Fibroblast of lung (primary cell): ENCODE data around the gene GMPR. TPM values are rescaled to one million over a fixed set of nuclear protein-coding genes. Genes with fewer than 3 reads are reported as not detected.

ENCODE experiments used
- DNase-seq, 2 donors: peaks; one replicate each; pipeline versions ENCODE4 v3.0.0 to v3.0.0-alpha.2; 2010; ENCODE audit warnings: low read depth in 2 of 2
- H2AFZ ChIP-seq: 2 replicates; pipeline ENCODE4 v1.5.1; 2012; ENCODE audit warnings: low read length, control low read depth, inconsistent platforms
- H3K27ac ChIP-seq: 2 replicates; pipeline ENCODE4 v1.5.1; 2011; ENCODE audit warnings: low read length, control low read depth; ENCODE audit not compliant: insufficient read depth
- H3K27me3 ChIP-seq: 2 replicates; pipeline ENCODE4 v1.5.1; 2011; ENCODE audit warnings: mild to moderate bottlenecking, low read length; ENCODE audit not compliant: control insufficient read depth, insufficient read depth
- H3K36me3 ChIP-seq: 2 replicates; pipeline ENCODE4 v1.5.1; 2011; ENCODE audit warnings: low read length; ENCODE audit not compliant: control insufficient read depth, insufficient read depth
- H3K4me1 ChIP-seq: 2 replicates; pipeline ENCODE4 v1.5.1; 2011; ENCODE audit warnings: low read length; ENCODE audit not compliant: control insufficient read depth, insufficient read depth; ENCODE audit errors: extremely low read depth
- H3K4me2 ChIP-seq: 2 replicates; pipeline ENCODE4 v1.5.1; 2011; ENCODE audit warnings: low read length, control low read depth; ENCODE audit not compliant: insufficient read depth; ENCODE audit errors: extremely low read depth
- H3K4me3 ChIP-seq, 4 experiments: fragments of 200-600 bp in 1 of 4; sonication (generic) in 1 of 4; replicated peaks in 1 of 4; 2 replicates each; pipeline ENCODE4 v1.5.1; 2011 to 2016; ENCODE audit warnings: low read length in 4 of 4, low read depth in 3 of 4, mild to moderate bottlenecking in 3 of 4, control low read depth in 2 of 4, inconsistent platforms in 1 of 4, mixed read lengths in 1 of 4; ENCODE audit not compliant: insufficient read depth in 1 of 4; ENCODE audit errors: control extremely low read depth in 1 of 4
- H3K79me2 ChIP-seq: 2 replicates; pipeline ENCODE4 v1.5.1; 2012; ENCODE audit warnings: mild to moderate bottlenecking, low read length, inconsistent platforms; ENCODE audit not compliant: control insufficient read depth, insufficient read depth
- H3K9ac ChIP-seq: 2 replicates; pipeline ENCODE4 v1.5.1; 2011; ENCODE audit warnings: mild to moderate bottlenecking, low read length, control low read depth; ENCODE audit not compliant: insufficient read depth
- H3K9me3 ChIP-seq: 2 replicates; pipeline ENCODE4 v1.5.1; 2012; ENCODE audit warnings: low read depth, low read length; ENCODE audit not compliant: control insufficient read depth, insufficient read depth
- H4K20me1 ChIP-seq: 2 replicates; pipeline ENCODE4 v1.5.1; 2011; ENCODE audit warnings: low read length; ENCODE audit not compliant: control insufficient read depth, insufficient read depth; ENCODE audit errors: extremely low read depth
- CTCF ChIP-seq, 2 donors: IDR thresholded peaks in 1 of 2; conservative IDR thresholded peaks in 1 of 2; 1 replicate in 1 of 2; 2 replicates in 1 of 2; pipeline ENCODE4 v1.5.1; 2011 to 2012; ENCODE audit warnings: low read length in 2 of 2, control low read depth in 1 of 2, inconsistent platforms in 1 of 2, low read depth in 1 of 2, mild to moderate bottlenecking in 1 of 2
- EZH2 ChIP-seq: IDR thresholded peaks from 2 replicates; pipeline ENCODE4 v1.5.1; 2012; ENCODE audit warnings: low read length, control low read depth, mild to moderate bottlenecking; ENCODE audit errors: missing control alignments
- polyA plus RNA-seq, 2 donors: library from polyadenylated mRNA; depleted of rRNA in 1 of 2; stranded (reverse) in 1 of 2; unstranded in 1 of 2; fragments of >200 nt; gene quantifications; 2 replicates each; pipeline ENCODE4 v1.2.1, GENCODE V29; 2011 to 2012; ENCODE audit warnings: missing spikeins in 1 of 2
- total RNA-seq: library from RNA; depleted of rRNA; stranded (reverse); fragments of >200 nt; gene quantifications from 2 replicates; pipeline ENCODE4 v1.2.1, GENCODE V29; 2014

The GMPR gene
- total and polyA plus RNA-seq, 2 donors (not counting 1 experiment from before 2014, with no cell fraction given): 13.2 to 16.4 TPM

GRCh38 chr6:16277101-16277981, 39.0 kb downstream of the GMPR start:
- H3K4me2 ChIP-seq: peak overlapping the region; percentile 87
- no peaks in the 10 kb centered on the region for H3K36me3 ChIP-seq
- DNase-seq: peak; percentile 84 to 94
- peak overlapping the region; percentile 15 for H3K27ac ChIP-seq
- H2AFZ ChIP-seq: no peak overlapping the region
- no peak overlapping the region for H3K9ac ChIP-seq
- H3K27me3 ChIP-seq: no peaks in the 10 kb centered on the region
- no peaks in the 10 kb centered on the region for H4K20me1 ChIP-seq
- TF ChIP-seq CTCF (conservative IDR thresholded peaks at IDR 0.05 in 1 of 2, IDR thresholded peaks at IDR 0.05 in 1 of 2; ENCODE audit: low read depth in 1 of 2, low read length in 2 of 2): peak; percentile 34 to 57
- TF ChIP-seq EZH2: no peak
- no peaks in the 10 kb centered on the region for H3K79me2 ChIP-seq
- H3K4me3 ChIP-seq: no peak overlapping the region
- no peaks in the 10 kb centered on the region for H3K9me3 ChIP-seq
- peaks cover 10% of the 10 kb centered on the region for H3K4me1 ChIP-seq

GRCh38 chr6:16278048-16278724, 39.8 kb downstream of the GMPR start:
- Histone ChIP-seq H3K4me3 (no peak overlapping the region), H3K4me2 (no peak overlapping the region), H3K79me2 (no peaks in the 10 kb centered on the region), H2AFZ (no peak overlapping the region), H3K27me3 (no peaks in the 10 kb centered on the region), H3K4me1 (peaks cover 10% of the 10 kb centered on the region), H3K36me3 (no peaks in the 10 kb centered on the region), H3K9ac (no peak overlapping the region), H4K20me1 (no peaks in the 10 kb centered on the region), H3K9me3 (no peaks in the 10 kb centered on the region), H3K27ac (no peak overlapping the region)
- no peak for TF ChIP-seq CTCF (conservative IDR thresholded peaks at IDR 0.05 in 1 of 2, IDR thresholded peaks at IDR 0.05 in 1 of 2; ENCODE audit: low read depth in 1 of 2, low read length in 2 of 2)
- TF ChIP-seq EZH2: no peak
- peak in 1 of 2 donors; percentile 36 for DNase-seq

GRCh38 chr6:16278750-16279149, 40.4 kb downstream of the GMPR start:
- Histone ChIP-seq H3K4me2 (no peak overlapping the region), H3K4me3 (no peak overlapping the region), H4K20me1 (no peaks in the 10 kb centered on the region), H3K4me1 (peaks cover 10% of the 10 kb centered on the region), H3K9ac (no peak overlapping the region), H3K36me3 (no peaks in the 10 kb centered on the region), H2AFZ (no peak overlapping the region), H3K9me3 (no peaks in the 10 kb centered on the region), H3K27ac (no peak overlapping the region), H3K27me3 (no peaks in the 10 kb centered on the region), H3K79me2 (no peaks in the 10 kb centered on the region)
- no peak for DNase-seq
- no peak for TF ChIP-seq CTCF (conservative IDR thresholded peaks at IDR 0.05 in 1 of 2, IDR thresholded peaks at IDR 0.05 in 1 of 2; ENCODE audit: low read depth in 1 of 2, low read length in 2 of 2)
- no peak for TF ChIP-seq EZH2
